Lower lobe of right lung (tissue), 2 donors: ENCODE measurements around the gene FBN1. TPM values are rescaled to one million over a fixed set of nuclear protein-coding genes. Genes with fewer than 3 reads are reported as not detected.

ENCODE experiments used
- ATAC-seq, 2 donors: fragments of 200-7000 bp; cut with Tn5 transposase; one replicate each; pipeline ENCODE4 v1.9.1; 2020 to 2022; ENCODE audit warnings: mild to moderate bottlenecking in 2 of 2, moderate library complexity in 2 of 2
- DNase-seq: peaks from one replicate; pipeline ENCODE4 v3.0.0-alpha.2; 2020
- H3K27ac ChIP-seq: fragments of 200-600 bp; one replicate; pipeline ENCODE4 v1.8.0; 2022
- H3K27me3 ChIP-seq: fragments of 200-600 bp; one replicate; pipeline ENCODE4 v1.8.0; 2022; ENCODE audit warnings: low read depth
- H3K36me3 ChIP-seq: fragments of 200-600 bp; one replicate; pipeline ENCODE4 v1.8.0; 2022; ENCODE audit warnings: mild to moderate bottlenecking
- H3K4me1 ChIP-seq: fragments of 200-600 bp; one replicate; pipeline ENCODE4 v1.8.0; 2022
- H3K4me3 ChIP-seq: fragments of 200-600 bp; one replicate; pipeline ENCODE4 v1.8.0; 2022; ENCODE audit warnings: mild to moderate bottlenecking
- H3K9me3 ChIP-seq: fragments of 200-600 bp; one replicate; pipeline ENCODE4 v1.8.0; 2022
- intact Hi-C: fragments of 100-400 bp; cut with DNase I; formaldehyde crosslinking; loops from one replicate; pipeline ENCODE4 v1.11.0; 2022
- total RNA-seq: library from RNA; stranded (reverse); fragmentation: NEBNext Ultra II Directional; extraction: Animal tissue kit (Norgen Biotek cat#: 25700); gene quantifications from one replicate; pipeline ENCODE4 v1.2.1, GENCODE V29; 2021
- TF ChIP-seq, protein P1 (sequence below): fragments of 200-600 bp; IDR thresholded peaks from one replicate; pipeline ENCODE4 v1.8.0; 2022; ENCODE audit warnings: antibody characterized with exemption, mild to moderate bottlenecking
- donor health status: DM: no; HTN: yes; CAD: no; lungs with severe emphysema.

FBN1 gene
- total RNA-seq, 1 donor from 2014 or later = 75.3 TPM

DNA sequence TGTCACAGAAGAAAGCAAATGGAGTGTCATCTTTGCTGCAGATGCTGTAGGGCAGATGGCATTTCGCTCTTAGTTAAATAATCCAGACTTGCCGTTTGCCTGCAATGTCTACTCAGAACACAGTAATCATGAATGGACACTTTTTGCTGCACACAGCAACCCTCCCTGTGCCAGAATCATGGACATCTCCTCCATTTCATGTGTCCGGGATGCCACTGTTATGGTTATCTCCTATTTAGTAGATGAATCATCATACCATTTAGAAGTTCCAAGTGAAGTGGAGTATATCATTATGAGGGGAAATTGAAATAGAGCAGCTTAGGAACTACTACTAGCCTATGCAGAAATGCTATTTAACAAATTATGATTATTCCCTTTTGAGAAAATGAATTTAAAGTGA lies 195.8 kb downstream of the FBN1 start:
- Histone ChIP-seq H3K36me3 (peaks cover 22% of the 10 kb centered on the region), H3K27me3 (no peaks in the 10 kb centered on the region), H3K9me3 (no peaks in the 10 kb centered on the region), H3K4me3 (no peak overlapping the region), H3K27ac (no peak overlapping the region), H3K4me1 (no peaks in the 10 kb centered on the region)
- TF ChIP-seq, protein P1, sequence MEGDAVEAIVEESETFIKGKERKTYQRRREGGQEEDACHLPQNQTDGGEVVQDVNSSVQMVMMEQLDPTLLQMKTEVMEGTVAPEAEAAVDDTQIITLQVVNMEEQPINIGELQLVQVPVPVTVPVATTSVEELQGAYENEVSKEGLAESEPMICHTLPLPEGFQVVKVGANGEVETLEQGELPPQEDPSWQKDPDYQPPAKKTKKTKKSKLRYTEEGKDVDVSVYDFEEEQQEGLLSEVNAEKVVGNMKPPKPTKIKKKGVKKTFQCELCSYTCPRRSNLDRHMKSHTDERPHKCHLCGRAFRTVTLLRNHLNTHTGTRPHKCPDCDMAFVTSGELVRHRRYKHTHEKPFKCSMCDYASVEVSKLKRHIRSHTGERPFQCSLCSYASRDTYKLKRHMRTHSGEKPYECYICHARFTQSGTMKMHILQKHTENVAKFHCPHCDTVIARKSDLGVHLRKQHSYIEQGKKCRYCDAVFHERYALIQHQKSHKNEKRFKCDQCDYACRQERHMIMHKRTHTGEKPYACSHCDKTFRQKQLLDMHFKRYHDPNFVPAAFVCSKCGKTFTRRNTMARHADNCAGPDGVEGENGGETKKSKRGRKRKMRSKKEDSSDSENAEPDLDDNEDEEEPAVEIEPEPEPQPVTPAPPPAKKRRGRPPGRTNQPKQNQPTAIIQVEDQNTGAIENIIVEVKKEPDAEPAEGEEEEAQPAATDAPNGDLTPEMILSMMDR = no peak
- DNase-seq (no peak), ATAC-seq (no peak)
- intact Hi-C loops = no loop called here

DNA sequence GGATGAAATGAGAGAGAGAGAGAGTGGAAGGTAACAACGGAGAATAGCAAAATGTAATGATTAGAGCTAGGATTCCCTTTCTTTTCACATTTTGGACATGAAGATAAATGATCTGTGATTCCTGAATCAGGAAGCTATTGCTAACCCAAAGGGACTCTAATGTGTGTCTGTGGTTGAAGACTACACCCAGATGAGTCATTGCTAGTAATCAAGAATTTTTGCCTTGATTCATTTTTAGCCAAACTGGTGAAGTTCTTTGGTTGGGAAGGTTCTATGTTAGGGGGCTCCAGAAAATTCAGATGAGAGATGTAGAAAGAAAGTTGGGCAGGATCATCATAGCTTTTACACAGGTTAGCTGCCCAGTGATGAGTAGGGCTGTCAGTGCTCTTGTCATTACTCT lies 197.9 kb downstream of the FBN1 start:
- intact Hi-C loops = no loop called here
- H3K27ac ChIP-seq = no peak overlapping the region
- no peaks in the 10 kb centered on the region for H3K4me1 ChIP-seq
- H3K36me3 ChIP-seq = peaks cover 37% of the 10 kb centered on the region
- TF ChIP-seq, protein P1 = no peak
- no peak for ATAC-seq
- DNase-seq = no peak
- H3K9me3 ChIP-seq = no peaks in the 10 kb centered on the region
- no peaks in the 10 kb centered on the region for H3K27me3 ChIP-seq
- no peak overlapping the region for H3K4me3 ChIP-seq

DNA sequence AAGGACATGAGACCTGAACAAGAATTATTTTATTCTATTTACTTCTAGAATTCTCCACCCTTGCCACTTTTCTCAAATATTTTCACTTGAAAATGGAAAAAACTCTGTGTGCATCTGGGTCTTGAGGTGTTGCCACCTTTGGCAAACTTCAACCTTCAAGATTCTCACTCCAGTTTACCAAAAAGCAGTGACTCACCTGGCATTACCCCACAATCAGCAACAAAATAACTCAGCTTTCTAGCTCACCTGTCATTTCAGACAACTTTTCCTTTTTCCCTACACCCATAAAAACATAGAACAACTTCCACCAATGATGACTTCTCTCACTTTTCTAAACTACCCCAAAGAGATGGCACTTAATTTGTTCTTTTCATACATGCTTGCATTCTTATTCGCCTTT lies 198.5 kb downstream of the FBN1 start:
- no peaks in the 10 kb centered on the region for H3K27me3 ChIP-seq
- TF ChIP-seq, protein P1 = no peak
- DNase-seq = no peak
- ATAC-seq = no peak
- H3K27ac ChIP-seq = no peak overlapping the region
- no peak overlapping the region for H3K4me3 ChIP-seq
- no peaks in the 10 kb centered on the region for H3K4me1 ChIP-seq
- no peaks in the 10 kb centered on the region for H3K9me3 ChIP-seq
- intact Hi-C loops = no loop called here
- H3K36me3 ChIP-seq = peaks cover 43% of the 10 kb centered on the region

DNA sequence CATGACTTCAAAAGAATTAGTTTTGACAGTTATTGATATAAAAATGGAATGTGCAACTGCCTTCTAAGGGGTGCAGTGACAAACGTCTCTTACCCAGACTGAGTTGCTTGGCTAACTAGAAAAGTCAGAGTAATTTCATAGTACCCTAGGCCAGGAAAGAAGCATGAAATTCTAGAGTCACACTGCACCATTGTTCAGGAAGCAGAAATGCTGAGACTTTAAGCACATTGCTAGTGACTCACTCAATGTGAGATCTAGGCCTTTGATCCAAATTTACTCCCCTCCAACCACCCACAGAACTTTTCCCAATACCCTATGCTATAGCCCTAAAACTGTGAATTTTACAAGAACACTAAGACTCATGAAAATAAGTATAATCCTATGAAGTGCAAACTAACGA lies 203.5 kb downstream of the FBN1 start:
- ATAC-seq (no peak), DNase-seq (no peak)

DNA sequence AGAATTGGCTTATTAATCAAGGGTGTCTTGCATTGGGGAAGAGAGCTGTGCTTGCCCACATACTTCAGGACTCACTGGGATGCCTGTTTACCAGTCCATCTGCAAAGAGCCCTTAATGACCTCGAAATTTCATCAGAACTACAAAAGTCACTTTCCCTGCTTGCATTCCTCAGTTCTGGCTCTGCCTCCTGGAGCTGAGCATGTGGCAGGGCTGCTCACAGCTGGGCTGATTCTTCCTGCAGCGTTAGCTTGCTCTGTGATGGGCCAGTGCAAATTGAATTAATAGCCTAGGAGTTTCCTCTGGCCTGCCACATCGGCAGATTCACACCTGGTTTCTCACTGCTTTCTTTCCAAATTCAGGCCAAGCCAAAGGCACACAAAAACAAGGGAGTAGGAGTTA lies 205.4 kb downstream of the FBN1 start:
- Histone ChIP-seq H3K4me1 (peaks cover 8% of the 10 kb centered on the region), H3K9me3 (no peaks in the 10 kb centered on the region), H3K27me3 (no peaks in the 10 kb centered on the region), H3K4me3 (no peak overlapping the region), H3K27ac (no peak overlapping the region), H3K36me3 (peaks cover 34% of the 10 kb centered on the region)
- ATAC-seq = peak; percentile 51 to 83
- DNase-seq = no peak
- intact Hi-C loops = no loop called here
- TF ChIP-seq, protein P1 = no peak

More for the DNA sequence above, 203.5 kb downstream of the FBN1 start:
- intact Hi-C loops = no loop called here
- Histone ChIP-seq H3K36me3 (peaks cover 40% of the 10 kb centered on the region), H3K27ac (no peak overlapping the region), H3K4me3 (no peak overlapping the region), H3K27me3 (no peaks in the 10 kb centered on the region), H3K4me1 (peaks cover 8% of the 10 kb centered on the region), H3K9me3 (no peaks in the 10 kb centered on the region)
- TF ChIP-seq, protein P1 = no peak

DNA sequence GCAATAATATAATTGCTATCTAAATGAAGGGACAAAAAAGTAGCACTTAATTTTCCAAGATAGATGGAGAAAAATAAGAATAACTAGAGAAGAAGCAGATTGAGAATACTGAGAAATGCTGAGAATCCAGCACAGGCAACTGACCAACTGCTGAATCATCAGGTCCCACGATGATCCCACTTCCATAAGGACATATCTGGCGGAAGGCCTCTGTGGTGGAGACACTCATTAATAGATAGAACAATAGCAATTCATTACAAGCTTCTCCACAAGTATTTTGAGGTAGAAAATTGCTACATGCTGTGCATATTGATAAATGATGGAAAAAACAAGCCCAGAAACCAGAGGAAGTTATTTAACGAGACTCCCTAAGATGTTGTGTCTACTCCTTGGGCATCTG lies 208.3 kb downstream of the FBN1 start:
- ATAC-seq (no peak), DNase-seq (no peak)
- Histone ChIP-seq H3K27me3 (no peaks in the 10 kb centered on the region), H3K36me3 (peaks cover 32% of the 10 kb centered on the region), H3K9me3 (no peaks in the 10 kb centered on the region), H3K4me3 (no peak overlapping the region), H3K4me1 (peaks cover 8% of the 10 kb centered on the region), H3K27ac (no peak overlapping the region)
- intact Hi-C loops = no loop called here
- TF ChIP-seq, protein P1 = no peak
